Hematopoietic multipotent progenitor cell treated with erythropoietin and hydrocortisone succinate and interleukin-3 and kit ligand, for 8 days (in vitro differentiated cells): ENCODE data around the gene RAD51B.

Experiments used
- DNase-seq: peaks from one replicate; pipeline ENCODE4 v3.0.0-alpha.2; 2015

The RAD51B gene

DNA sequence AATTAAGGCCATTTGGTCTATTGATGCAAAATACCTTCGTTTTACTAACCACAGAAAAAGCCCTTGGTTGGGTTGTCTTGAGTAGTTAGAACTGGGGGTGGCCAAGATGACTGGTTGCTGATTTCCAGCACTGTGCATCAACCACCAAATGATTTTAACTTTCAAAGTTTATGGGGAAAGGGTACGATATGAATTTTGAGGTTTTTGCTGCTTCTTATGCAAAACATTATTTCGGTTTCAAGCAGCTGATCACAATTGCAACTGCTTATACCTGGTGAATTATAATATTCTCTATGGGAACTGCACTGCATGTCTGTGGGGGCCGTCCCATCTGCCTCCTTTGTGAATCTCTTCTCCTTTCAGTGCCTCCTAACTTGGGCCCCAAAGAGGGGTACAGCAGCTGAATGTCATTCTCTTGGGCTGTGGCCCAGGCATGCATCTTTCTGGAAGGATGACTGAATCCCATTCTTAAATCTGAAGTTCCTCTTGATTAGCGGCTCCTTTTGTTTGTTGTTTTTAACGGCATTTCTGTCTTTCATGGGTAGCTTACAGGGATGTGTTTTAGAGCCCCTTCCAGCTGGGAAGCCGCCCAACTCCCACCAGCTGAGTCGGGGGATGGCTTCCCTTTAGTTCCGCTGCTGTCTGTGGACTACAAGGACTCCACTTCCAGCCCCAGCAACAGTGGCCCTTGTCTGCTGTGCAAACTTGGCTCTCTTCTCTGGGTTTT is 493.5 kb downstream of the RAD51B start:
- no peak for DNase-seq

DNA sequence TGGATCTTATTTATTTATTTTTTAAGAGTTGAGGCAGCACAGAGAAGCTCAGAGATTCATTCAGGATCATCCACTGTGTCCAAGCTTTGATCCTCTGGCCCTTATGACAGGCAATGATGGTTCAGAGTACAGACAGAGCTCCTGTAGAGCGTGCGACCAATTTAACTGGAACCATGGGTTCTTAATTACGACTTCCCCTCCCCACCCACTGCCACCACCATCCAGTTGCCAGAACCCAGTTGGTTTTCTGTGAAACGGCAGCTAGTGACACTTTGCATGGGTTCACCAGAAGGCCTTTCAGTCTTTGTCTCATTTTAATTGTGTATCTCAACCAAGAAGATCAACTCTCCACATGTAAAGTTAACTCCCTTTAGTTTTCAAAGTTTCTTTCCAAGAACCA is 495.1 kb downstream of the RAD51B start:
- no peak for DNase-seq

DNA sequence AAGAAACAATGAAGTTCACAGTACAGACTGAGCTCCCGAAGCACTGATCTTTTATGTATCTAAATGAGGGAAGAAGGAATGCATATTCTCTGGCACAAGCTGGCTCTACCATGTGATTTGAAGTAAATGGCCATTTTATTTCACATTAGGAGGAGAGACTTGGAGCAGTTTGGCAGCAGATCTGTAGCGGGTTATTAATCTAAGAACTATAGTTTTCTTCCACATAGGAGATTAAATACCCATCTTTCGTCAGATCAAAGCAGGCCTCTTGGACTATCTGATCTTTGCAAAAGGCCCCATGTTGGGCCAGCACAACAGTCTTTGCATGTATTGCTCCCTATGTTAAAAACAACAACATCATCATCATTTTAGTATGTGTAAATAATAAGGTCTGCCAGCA is 495.5 kb downstream of the RAD51B start:
- no peak for DNase-seq

DNA sequence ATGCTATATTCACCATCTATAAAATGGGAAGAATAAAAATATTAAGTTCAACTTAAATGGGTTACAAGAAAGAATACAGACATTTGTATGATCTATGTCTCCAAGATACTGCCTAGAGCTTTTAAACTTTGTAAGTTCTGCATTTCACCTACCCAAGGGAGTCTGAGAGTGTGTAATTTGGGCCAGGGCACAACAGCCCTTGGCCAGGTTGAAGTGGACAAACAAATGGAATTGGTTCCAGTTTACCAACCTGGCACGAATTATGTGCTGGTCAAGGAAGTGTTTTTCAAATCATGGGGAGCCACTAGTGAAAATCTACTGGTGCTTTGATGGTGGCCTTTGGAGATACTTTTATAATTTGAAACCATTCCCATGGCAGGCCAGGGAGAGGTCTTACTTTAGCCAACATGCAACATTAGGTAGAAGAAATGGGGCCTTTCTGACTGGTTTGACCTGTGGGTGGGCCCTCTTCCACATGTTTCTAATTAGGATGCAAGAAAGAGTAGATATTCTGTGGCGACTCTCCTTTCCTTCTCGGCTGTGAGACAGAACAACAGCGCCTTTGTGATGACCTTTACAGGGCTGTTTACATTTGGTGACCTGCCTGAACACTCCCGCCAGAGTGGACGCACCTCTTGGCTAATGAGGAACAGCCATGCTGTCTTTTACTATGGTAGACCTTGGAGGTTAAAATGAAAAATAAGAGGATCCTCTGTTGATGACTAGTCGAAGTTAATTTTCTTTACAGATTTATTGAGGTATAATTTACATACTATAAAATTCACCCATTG is 496.7 kb downstream of the RAD51B start:
- DNase-seq = no peak

DNA sequence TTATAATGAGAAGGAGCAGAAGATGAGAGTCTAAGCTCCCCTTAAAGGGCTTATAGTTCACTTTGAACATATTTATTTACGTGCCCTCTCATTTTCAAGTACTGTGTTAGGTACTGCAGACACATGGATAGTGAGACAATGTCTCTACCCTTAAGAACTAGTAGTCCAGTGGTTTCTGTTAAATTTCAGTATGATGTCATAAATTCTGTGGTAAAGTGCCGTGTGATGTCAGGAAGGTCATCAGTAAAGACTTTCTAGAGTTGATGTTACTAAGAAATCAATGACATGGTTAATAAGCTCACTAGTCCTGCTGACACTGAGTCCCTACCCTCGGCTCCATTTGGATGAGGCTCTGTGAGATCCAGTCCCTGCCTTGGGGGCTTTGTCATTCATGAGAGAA is 497.7 kb downstream of the RAD51B start:
- no peak for DNase-seq

DNA sequence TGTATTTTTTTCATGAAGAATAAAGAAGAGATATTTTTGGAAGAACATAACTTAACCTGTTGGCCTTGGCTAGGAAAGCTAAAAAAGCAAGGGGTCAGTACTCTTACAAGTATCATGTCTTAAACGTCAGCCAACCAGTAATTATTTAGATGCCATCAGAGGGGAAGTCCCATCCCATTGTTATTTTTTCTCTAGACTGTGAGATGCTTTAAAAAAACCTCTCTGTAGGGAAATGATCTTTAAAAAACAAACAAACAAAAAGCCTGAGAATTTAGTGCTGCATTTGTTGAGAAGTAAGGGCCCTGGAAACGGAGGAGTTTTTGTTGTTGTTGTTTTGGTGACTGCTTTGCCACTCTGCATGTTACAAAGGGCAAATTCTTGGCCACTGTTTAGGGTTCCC is 499.2 kb downstream of the RAD51B start:
- no peak for DNase-seq

DNA sequence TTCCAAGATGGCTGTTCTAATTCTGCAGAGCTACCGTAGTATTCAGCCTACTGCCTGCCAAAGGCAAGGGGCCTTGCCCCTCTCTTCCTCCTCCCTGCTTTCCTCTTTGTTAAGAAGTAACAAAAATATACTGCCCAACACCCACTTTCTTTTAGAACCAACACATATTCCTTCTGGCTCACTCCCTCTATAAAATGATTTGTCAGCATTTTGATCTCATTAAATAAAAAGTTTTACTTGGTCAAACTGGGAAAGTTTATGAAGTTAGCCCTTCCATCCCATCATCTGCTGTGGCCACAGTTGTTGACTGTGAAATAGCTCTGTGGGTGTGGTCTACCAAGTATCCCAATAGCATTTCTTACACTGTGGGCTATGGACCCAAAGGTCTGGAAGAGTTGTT is 500.9 kb downstream of the RAD51B start:
- no peak for DNase-seq

DNA sequence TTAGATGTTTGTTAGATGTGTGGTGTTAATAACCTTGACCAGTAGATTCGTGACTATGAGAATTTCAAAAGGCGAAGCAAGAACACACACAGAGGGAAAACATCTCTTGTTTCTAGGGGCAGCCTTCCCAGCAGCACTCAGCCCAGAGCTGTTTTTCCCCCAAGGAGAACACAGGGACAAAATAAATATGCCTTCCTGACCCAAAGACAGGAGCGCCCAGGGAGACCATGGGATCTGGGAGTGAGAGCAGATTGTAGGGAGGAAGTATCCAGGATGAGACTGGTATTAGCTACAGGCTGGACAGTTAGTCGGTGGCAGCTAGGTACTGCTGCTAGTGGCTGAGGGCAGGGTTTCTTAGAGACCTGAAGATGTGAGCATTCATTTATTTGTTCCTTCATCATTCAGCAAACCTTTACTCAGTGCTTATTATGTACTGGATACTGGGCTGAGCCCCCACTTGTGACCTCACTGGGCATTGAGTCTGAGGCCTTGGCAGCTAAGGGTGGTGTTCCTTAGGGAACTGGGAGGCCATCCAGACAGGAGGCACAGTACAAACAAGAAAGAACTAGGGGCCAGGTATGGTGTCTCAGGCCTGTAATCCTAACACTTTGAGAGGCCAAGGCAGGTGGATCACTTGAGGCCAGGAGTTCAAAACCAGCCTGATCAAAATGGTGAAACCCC is 503.5 kb downstream of the RAD51B start:
- no peak for DNase-seq

DNA sequence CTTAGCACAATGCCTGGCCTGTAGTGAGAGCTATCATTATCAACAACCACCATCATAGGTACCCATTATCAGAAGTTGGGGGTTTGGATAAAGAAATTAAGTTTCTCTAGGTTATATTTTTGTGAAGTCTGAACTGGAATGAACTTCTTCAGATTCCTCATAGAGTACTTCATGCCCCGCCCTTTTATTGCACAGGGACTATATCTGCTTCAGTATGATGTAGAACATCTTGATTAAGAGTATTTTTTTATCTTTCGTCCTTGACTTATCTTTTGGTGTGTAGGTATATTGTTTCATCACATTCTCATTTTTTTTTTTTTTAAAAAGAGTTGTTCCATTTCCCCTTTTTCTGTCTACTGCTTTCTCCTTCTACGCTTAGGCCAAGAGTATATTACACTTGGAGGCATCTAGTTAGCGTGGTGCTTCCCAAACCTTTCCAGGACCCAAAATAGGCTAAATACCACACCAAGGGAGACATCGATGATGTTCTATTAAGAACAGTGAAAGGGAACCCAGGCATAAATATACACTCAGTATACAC is 505.8 kb downstream of the RAD51B start:
- DNase-seq = no peak

DNA sequence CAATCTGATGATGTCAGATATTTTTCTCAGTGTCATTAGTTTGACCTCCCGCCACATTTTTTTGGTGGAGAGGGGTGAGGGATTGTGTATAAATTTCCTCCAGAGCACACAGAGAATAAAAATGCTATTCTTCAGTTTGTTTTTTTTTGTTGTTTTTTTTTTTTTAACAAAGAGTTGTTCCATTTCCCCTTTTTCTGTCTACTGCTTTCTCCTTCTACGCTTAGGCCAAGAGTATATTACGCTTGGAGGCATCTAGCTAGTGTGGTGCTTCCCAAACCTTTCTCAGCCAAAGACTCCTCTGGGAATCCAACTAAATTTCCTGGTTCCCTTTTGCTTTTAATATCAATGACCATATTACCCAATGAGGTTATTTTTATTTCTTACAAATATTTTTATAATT is 507.7 kb downstream of the RAD51B start:
- DNase-seq = no peak

DNA sequence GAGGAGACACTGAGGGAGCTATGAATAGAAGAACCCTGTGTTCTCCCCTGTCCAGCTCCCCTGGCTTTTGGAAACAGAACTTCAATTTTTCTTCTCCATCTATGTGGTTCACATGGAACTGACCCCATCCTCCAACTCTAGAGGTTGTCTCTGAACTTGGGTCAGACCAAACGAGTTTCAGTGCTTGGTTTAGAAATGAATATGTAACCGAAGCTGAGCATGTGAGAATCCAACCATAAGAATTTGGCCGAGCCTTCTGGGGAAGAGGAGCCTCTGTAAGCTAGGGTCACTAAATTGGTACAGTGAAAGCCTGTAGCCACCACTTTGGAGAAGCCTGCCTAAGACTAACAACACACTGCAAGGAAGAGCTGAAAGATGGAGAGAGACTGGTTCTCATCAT is 508.9 kb downstream of the RAD51B start:
- no peak for DNase-seq

DNA sequence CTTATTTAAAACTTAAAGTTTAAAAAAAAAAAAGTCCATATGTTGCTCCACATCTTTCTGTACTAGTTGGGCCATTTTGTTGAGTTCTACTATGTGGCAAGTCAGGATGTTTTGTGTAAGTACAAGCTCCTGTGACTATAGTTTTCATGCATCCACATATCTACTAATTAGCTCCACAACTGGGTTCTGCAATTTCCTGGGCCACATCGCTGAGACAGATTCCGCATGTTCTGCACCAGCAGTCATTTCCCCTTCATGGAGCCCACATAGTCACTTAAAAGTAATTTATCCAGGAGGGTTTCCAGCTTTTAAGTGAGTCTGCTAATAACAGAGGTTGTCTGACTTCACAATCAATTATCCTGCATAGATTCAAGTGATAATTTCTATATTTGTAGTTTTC is 511.8 kb downstream of the RAD51B start:
- no peak for DNase-seq

DNA sequence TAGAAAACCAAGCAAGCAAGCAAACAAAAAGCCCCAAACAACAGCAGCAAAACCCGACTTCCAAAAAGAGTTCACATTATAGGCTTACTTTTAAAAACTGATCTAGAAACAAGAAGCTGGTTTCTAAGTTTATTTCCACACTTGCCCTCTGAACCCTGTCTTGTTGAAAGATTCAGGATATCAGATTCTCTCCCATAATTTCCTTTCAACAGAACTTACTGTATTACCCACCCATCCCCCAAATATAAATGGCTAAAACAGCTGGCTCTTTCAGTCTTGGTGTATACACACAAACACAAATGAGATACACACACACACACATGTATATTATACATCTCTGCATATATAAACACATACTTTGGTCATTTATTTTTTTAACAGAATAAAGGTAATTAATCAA is 512.4 kb downstream of the RAD51B start:
- no peak for DNase-seq

DNA sequence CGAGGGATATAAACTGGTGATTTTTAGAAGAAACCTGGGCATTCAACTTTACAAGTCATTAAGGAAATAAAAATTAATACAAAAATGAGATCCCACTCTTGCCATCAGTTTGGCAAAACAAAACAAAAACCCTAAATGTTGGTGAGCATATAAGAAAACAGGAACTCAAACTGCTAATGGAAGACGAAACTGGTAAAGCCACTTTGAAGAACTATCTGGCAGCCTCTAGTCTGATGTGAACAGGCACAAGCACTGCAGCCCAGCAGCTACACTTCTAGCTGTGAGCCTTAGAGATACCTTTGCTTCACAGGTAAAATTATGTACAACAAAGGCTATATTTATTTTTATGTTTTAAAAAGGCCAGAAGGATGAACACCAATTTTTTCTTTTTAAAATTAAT is 513.7 kb downstream of the RAD51B start:
- DNase-seq = no peak

DNA sequence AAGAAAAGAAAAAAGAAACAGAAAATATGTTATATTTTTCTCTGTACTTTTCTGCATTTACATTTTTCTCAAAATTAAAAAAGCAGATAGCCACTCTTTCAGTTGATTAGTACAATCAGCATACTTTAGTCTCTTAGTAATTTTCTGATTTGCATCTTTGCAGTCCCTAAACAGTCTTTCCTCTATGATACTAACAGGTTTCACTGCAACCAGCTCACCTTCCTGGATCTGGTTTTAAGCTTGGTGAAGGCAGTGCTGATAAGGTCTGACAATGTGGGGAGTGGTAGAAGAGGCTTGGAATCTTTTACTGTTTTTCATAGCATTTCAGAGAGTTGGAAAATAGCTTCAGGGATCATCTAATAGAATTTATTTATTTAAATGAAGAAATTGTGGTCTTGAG is 515.7 kb downstream of the RAD51B start:
- no peak for DNase-seq

DNA sequence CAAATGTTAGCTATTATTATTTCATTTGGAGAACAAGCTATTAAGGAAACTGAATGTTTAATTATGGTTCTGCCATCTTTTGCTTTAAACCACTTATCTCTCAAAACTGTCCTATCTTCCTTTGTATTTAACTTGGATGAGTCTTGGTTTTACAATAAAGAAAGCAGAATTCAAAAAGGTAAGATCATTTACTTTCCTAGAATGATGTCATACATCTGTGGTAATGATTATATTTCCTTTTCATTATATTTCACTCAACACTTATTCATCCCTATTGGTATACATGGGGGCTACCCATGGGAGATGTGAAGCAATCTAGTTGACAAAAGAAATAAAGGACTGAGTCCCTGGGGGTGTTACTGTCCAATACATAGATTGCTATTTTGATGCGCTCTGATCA is 516.6 kb downstream of the RAD51B start:
- DNase-seq = no peak

DNA sequence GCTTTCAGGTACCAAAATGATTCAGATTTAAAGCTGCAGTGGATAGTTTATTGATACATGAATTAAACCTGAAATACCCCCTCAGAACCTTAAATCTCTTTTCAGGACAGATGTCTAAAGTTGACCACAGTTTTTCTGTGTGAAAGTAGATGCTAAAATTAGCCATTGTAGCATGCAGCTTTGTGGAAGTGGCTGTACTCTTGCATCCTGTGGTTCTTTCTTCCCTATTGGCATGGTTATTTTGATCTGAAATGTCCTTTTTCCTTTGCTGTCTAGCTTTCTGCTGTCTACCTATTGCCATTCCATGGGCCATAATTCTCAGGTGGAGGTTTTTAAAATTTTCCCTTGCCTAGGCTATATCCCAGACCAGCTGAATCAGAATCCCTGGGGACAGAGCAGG is 517.7 kb downstream of the RAD51B start:
- DNase-seq = no peak

DNA sequence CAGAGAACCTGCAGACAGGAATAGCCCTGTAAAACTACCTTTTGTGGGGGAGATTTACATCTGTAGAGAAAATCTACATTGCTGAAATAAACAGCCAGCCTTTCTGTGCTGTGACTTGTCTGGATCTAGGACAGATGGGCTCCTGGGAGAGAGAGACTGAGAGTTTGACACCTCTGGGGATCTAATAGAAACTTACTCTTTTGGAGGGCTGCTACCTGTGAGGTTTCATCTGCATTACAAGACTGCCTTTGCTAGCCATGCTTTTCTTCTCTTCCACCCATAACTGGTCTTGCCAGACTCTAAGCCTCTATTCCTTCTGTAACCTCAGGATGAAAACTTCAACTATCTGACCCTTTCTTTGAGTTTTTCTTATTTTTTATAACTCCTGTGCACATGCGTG is 520.7 kb downstream of the RAD51B start:
- no peak for DNase-seq

DNA sequence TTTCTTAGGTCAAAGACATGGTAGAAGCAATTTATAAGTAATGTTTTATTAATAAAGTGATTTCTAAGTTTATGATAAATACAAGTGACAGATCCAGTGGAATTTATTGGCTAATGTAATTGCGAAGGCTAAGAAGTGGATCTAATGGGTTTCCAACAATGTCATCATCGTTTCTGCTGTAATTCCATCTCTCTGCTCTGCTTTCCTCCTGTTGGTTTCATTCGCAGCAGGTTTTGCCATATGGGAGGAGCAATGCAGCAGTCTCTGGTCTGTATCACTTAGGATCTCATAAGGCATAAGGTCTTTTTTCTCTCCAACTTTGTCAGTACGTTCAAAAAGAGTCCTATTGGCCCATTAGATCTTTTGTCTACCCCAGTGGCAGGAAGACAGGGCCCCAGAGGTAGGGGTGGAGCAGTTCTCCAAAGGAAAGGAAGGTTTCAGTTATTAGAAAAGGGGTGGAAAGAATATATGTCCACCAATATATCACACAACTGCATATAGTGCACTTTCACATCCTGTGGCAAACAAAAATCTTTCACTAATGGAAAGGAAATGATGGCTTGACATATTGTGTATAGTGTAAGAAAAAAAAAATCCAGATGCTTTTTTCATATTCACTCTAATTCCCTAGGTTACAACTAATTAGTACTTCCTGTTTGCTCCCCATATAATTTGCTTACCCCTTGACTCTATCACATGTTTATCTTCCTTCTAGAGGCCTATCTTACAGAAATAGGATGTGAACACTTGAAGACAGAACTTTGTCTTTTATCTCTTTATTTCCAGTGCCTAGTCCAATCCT is 522.0 kb downstream of the RAD51B start:
- no peak for DNase-seq

DNA sequence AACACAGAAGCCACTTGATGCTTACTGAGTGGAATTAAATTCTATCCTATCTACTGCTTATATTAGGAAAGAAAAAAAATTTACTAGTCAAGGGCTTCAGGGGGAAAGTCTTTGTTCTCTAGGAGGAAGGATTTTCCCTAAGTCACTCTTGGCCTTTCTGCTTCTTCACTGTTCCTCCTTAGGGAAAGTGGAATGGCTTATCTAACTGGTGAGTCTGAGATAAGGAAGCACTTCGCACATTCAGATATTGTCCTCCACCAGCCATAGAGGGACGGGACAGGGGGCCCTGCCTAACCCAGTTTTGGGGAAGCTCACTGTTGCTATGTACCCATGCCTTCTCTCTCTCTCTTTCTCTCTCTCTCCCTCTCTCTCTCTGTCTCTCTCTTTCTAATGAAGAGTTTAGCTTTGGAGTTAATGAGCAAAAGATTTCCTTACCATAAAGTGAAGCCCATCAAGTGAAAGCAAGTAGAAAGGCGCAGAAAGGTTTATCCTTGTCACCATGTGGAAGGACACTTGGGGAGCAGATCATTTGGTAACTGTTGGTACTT is 522.7 kb downstream of the RAD51B start:
- no peak for DNase-seq

DNA sequence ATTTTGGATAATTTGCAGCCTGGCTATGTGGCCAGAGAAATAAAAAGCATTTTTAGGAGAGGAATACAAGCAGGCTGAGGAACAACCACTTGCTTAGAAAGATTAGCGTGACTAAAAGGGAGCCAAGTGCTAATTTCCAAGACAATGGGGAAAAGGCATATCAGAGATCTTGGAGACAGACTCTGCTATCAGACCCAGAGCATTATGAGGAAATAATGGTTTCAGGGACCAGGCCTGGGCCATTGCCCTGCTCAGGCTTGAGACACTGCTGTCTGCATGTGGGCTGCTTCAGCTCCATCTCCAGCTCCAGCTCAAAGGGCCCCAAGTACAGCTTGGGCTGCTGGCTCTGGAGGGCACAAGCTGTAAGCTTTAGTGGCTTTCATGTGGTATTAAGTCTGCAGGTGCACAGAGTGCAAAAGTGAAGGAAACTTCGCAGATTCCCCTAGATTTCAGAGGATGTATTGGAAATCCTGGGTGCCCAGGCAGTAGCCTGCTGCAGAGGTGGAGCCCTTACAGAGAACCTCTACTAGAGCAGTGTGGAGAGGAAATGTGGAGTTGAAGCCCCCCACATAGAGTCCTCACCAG is 524.0 kb downstream of the RAD51B start:
- no peak for DNase-seq

DNA sequence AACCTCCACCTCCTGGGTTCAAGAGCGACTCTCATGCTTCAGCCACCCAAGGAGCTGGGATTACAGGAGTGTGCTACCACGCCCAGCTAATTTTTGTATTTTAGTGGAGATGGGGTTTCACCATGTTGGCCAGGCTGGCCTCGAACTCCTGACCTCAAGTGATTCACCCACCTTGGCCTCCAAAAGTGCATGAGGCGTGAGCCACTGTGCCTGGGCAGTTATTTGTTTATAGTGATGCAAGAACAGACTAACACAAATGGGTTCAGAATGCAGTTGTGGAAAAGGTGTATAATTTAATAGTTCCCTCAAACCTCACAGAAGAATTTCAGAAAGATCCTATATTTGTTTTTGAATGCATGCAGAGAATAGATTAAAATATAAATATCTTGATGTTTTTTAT is 526.2 kb downstream of the RAD51B start:
- no peak for DNase-seq
